ENCODE measurements around the gene OR11H7. TPM values are rescaled to one million over a fixed set of nuclear protein-coding genes. Genes with fewer than 3 reads are reported as not detected.
"Not testable (repeated sequence)": the region's sequence is repeated elsewhere in the genome, so short reads cannot be mapped to it uniquely, and the experiment has no call there.

Gene OR11H7
- polyA plus RNA-seq (2012; ENCODE audit: insufficient read depth, insufficient read length), result not detected

DNA sequence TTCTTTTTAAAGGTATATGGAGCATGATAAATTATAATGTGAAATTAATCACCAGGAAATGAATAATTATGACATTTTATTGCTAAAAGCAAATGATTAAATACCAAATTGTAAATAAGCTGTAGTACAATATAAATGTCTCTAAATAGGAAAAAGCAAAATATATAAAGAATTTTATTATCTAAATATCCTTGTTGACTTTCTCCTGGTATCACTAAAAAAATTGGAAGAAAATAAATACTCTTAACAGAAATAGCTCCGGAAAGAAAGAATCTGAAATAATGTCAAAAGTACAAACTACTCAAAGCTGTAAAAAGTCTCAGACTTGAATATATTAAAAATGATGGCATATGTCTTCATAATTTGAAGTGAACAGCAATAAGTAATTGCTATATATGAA, at the start of gene OR11H7:
TSS of gene OR11H7 (plus strand) at position 301 of the 400 bp plus-strand sequence.
- H3K4me3 ChIP-seq (ENCODE audit: low read length), result no peak within 1 kb of the TSS
- no peak for DNase-seq (ENCODE audit: low read depth, low spot score)

DNA sequence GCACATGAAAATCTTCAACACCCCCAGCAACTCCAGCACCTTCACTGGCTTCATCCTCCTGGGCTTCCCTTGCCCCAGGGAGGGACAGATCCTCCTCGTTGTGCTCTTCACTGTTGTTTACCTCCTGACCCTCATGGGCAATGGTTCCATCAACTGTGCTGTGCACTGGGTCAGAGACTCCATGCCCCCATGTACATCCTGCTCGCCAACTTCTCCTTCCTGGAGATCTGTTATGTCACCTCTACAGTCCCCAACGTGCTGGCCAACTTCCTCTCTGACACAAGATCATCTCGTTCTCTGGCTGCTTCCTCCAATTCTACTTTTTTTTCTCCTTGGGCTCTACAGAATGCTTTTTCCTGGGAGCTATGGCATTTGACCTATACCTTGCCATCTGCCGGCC, 49.6 kb upstream of the OR11H7 start:
- no peak overlapping the region for H3K4me3 ChIP-seq (ENCODE audit: low read length)
- DNase-seq (ENCODE audit: low read depth, low spot score), result no peak

- H3K4me3 ChIP-seq (ENCODE audit: low read length), result no peak overlapping the region
- no peak for DNase-seq (ENCODE audit: low read depth, low spot score)
Observed at GRCh38 chr14:20179880-20180279, 48.9 kb upstream of the OR11H7 start.

DNA sequence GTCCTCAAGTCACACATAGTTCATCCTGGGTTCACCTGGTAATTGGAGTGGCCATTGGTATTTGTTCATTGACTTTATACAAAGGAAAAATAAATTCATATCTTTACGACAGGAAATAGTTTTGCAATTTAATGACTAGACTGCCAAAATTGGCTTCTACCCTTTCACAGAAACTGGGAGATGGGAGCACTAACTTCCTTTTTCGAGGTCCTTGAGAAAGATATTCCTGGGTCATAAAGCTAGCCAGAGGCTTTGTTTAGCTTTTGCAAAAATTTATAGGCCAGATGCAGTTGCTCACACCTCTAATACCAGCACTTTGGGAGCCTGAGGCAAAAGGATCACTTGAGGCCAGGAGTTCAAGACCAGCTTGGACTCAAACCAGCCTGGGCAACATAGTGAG, 48.3 kb upstream of the OR11H7 start:
- DNase-seq (ENCODE audit: low read depth, low spot score), result no peak
- no peak overlapping the region for H3K4me3 ChIP-seq (ENCODE audit: low read length)

- DNase-seq (ENCODE audit: low read depth, low spot score), result no peak
- no peak overlapping the region for H3K4me3 ChIP-seq (ENCODE audit: low read length)
Observed at GRCh38 chr14:20184181-20184580, 44.6 kb upstream of the OR11H7 start.

GRCh38 chr14:20190596-20190995, 38.2 kb upstream of the OR11H7 start, which contains the start of gene OR11G2:
TSS of gene OR11G2 (plus strand) at chr14:20190896. CDS start at chr14:20197438, 6,542 bp downstream.
- no peak within 1 kb of the TSS for H3K4me3 ChIP-seq (ENCODE audit: low read length)
- no peak for DNase-seq (ENCODE audit: low read depth, low spot score)

- no peak overlapping the region for H3K4me3 ChIP-seq (ENCODE audit: low read length)
- no peak for DNase-seq (ENCODE audit: low read depth, low spot score)
Observed at GRCh38 chr14:20191396-20191795, 37.4 kb upstream of the OR11H7 start.

DNA sequence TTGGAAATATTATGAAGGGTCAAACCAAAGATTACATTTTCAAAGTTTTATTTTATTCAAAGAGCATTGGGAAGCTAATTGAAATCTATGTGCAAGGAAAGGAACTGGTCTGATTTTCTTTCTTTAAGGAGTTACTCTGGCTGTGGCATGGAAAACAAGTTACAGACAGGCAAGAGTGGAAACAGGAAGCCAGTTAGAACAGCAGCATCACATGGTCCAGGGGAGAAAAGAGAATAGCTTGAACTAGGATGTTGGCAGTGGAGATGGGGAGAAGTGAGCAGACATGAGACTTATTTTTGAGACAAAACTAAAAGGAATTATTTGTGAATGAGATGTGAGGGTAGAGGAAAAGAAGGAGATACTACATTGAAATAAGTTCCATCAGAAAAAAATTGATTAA, 34.7 kb upstream of the OR11H7 start:
- no peak for DNase-seq (ENCODE audit: low read depth, low spot score)
- no peak overlapping the region for H3K4me3 ChIP-seq (ENCODE audit: low read length)

DNA sequence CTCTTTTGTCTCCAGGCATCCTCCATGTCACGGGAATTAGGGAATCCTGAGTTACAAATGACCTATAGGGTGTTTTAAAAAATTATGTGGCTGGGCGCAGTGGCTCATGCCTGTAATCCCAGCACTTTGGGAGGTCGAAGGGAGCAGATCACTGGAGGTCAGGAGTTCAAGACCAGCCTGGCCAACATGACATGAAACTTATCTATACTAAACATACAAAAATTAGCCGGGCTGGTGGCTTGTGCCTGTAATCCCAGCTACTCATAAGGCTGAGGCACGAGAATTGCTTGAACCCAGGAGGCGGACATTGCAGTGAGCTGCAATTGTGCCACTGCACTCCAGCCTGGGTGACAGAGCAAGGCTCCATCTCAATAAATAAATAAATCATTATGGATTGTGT, 33.6 kb upstream of the OR11H7 start:
- not testable (repeated sequence) for DNase-seq (ENCODE audit: low read depth, low spot score); H3K4me3 ChIP-seq (ENCODE audit: low read length)

- DNase-seq (ENCODE audit: low read depth, low spot score), result no peak
- H3K4me3 ChIP-seq (ENCODE audit: low read length), result no peak overlapping the region
Observed at GRCh38 chr14:20195911-20196310, 32.9 kb upstream of the OR11H7 start.

DNA sequence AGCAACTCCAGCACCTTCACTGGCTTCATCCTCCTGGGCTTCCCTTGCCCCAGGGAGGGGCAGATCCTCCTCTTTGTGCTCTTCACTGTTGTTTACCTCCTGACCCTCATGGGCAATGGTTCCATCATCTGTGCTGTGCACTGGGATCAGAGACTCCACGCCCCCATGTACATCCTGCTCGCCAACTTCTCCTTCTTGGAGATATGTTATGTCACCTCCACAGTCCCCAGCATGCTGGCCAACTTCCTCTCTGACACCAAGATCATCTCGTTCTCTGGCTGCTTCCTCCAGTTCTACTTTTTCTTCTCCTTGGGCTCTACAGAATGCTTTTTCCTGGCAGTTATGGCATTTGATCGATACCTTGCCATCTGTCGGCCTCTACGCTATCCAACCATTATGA, 31.3 kb upstream of the OR11H7 start:
- no peak overlapping the region for H3K4me3 ChIP-seq (ENCODE audit: low read length)
- no peak for DNase-seq (ENCODE audit: low read depth, low spot score)

DNA sequence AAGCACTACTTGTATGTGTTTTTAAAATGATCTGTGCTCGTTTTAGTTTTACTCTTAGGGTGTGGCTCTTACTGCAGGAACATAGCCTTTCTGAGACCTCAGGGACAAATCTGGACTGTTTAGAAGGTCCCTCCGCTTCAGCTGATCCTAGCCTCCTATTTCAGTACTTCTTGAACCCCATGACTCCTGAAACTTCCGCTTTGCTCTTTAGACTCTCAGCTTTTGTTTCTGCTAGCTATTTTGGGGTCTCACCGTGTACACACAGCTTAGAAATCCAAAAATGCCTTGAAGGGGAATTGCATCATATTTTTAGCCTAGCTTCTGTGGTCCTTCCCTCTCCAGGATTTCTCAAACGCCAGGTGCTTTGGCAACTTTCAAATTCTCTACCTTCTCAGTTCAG, 29.8 kb upstream of the OR11H7 start:
- no peak for DNase-seq (ENCODE audit: low read depth, low spot score)
- no peak overlapping the region for H3K4me3 ChIP-seq (ENCODE audit: low read length)

DNA sequence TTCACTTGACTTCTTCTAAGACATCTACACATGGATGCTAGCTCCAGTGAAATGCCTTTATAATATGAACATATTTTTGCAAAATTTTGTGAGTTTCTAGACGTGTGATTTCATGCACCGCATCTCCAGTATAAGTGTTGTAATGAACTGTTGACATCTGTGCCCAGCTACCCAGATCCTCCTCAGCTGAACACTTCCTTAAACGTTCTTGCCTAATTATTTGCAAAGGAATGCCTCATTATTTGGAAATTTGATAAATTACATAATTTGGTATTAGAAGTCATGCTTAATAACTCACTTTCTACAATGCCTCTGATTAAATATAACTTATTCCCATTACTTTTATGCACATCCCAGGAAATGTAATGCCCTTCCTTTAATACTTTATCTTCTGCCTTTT, 24.1 kb upstream of the OR11H7 start:
- DNase-seq (ENCODE audit: low read depth, low spot score), result no peak
- H3K4me3 ChIP-seq (ENCODE audit: low read length), result no peak overlapping the region

GRCh38 chr14:20209595-20209994, 19.2 kb upstream of the OR11H7 start:
- DNase-seq (ENCODE audit: low read depth, low spot score), result no peak
- no peak overlapping the region for H3K4me3 ChIP-seq (ENCODE audit: low read length)

DNA sequence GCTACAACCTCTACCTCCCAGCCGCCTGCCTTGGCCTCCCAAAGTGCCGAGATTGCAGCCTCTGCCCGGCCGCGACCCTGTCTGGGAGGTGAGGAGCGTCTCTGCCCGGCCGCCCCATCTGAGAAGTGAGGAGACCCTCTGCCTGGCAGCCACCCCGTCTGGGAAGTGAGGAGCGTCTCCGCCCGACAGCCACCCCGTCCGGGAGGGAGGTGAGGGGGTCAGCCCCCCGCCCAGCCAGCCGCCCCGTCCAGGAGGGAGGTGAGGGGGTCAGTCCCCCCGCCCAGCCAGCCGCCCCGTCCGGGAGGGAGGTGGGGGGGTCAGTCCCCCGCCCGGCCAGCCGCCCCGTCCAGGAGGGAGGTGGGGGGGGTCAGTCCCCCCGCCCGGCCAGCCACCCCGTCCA, 16.4 kb upstream of the OR11H7 start:
- H3K4me3 ChIP-seq (ENCODE audit: low read length); DNase-seq (ENCODE audit: low read depth, low spot score): not testable (repeated sequence)

DNA sequence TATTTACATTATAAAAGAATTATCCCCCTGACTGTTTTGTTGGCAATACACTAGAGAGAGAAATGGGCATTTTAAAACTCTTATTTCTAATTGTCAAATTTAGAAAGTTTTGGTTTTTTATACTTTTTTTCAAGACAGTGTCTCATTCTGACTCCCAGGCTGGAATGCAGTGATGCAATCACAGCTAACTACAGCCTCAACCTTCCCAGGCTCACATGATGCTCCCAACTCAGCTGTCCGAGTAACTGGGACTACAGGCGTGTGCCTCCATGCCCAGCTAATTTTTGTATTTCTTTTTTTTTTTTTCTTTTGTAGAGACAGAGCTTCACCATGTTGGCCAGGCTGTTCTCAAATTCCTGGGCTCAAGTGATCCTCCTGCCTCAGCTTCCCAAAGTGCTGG, 13.6 kb upstream of the OR11H7 start:
- no peak overlapping the region for H3K4me3 ChIP-seq (ENCODE audit: low read length)
- no peak for DNase-seq (ENCODE audit: low read depth, low spot score)

- no peak overlapping the region for H3K4me3 ChIP-seq (ENCODE audit: low read length)
- DNase-seq (ENCODE audit: low read depth, low spot score), result no peak
Observed at GRCh38 chr14:20219033-20219432, 9.7 kb upstream of the OR11H7 start.

DNA sequence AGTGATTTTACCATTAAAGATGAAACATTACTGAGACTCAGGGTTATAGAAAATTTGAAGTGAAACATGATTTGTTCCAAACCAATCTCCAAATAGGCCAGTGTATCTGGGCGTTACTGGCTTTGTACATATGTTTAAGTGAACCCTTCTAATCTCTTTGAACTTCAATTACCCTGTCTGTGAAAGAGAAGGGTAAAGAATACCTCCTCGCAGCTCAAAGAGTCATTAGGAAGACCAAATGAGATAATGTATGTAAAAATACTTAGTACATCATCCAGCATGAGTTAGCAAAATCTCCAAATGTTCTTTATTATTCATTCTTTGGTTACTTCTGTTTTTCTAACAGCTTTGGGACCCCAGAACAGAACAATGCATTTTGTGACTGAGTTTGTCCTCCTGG, 5.4 kb upstream of the OR11H7 start, which contains the start of gene OR11H6:
TSS of gene OR11H6 (plus strand) at position 301 of the 400 bp plus-strand sequence. CDS start at position 301, 0 bp downstream.
- DNase-seq (ENCODE audit: low read depth, low spot score), result no peak
- no peak within 1 kb of the TSS for H3K4me3 ChIP-seq (ENCODE audit: low read length)

DNA sequence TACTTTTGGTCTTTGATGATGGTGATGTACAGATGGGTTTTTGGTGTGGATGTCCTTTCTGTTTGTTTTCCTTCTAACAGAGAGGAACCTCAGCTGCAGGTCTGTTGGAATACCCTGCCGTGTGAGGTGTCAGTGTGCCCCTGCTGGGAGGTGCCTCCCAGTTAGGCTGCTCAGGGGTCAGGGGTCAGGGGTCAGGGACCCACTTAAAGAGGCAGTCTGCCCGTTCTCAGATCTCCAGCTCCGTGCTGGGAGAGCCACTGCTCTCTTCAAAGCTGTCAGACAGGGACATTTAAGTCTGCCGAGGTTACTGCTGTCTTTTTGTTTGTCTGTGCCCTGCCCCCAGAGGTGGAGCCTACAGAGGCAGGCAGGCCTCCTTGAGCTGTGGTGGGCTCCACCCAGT, 6.6 kb downstream of the OR11H7 start:
- not testable (repeated sequence) for DNase-seq (ENCODE audit: low read depth, low spot score); H3K4me3 ChIP-seq (ENCODE audit: low read length)

GRCh38 chr14:20247646-20248246, 19.0 kb downstream of the OR11H7 start:
- no peak for DNase-seq (ENCODE audit: low read depth, low spot score)
- H3K4me3 ChIP-seq (ENCODE audit: low read length), result no peak overlapping the region

DNA sequence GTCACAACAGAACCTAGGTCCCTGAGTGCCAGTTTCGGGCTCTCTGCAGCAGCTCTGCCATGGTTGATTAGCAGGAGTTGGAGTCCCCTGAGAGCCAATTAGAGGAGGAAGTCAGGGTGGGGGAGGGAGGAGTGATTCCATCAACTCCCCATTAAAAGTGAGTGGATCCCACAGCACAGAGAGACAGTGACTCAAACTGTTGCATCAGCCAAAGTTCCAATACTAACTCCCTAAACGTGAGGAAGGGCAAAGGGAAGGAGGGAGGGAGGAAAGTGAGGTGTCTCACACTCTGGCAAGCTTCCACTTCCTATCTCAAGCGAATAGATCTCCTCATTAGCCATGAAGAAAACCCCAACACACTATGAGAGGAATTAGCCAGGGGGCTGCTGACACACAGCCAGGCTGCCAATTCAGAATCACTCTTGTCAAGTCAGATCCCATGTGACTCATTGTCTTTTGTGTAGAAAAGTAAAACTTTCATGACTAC, 33.9 kb downstream of the OR11H7 start:
- no peak overlapping the region for H3K4me3 ChIP-seq (ENCODE audit: low read length)
- DNase-seq (ENCODE audit: low read depth, low spot score), result no peak
